Body of pancreas (tissue), 4 donors: Measurements from ENCODE around the gene RSAD2. TPM values are rescaled to one million over a fixed set of nuclear protein-coding genes. Genes with fewer than 3 reads are reported as not detected.

Source experiments
- ATAC-seq: fragments of 150-250 bp; one replicate; pipeline ENCODE4 v1.9.1; 2016
- DNase-seq, 4 donors: peaks; one replicate each; pipeline ENCODE4 v3.0.0-alpha.2; 2019
- H3K27ac ChIP-seq, 4 donors: fragments of 200-600 bp; sonication (generic); 1 replicate in 3 of 4; 2 replicates in 1 of 4; pipeline versions ENCODE4 v1.5.1 to v1.6.1; 2016 to 2019; ENCODE audit warnings: mild to moderate bottlenecking in 1 of 4, mixed read lengths in 1 of 4, moderate library complexity in 1 of 4
- H3K27me3 ChIP-seq, 2 donors: fragments of 200-600 bp; sonication (generic); one replicate each; pipeline ENCODE4 v1.6.0; 2016; ENCODE audit warnings: mild to moderate bottlenecking in 1 of 2
- H3K36me3 ChIP-seq, 2 donors: fragments of 200-600 bp; sonication (generic); replicated peaks in 1 of 2; 2 replicates each; pipeline ENCODE4 v1.5.1; 2016; ENCODE audit warnings: low read depth in 2 of 2; ENCODE audit not compliant: insufficient read depth in 1 of 2
- H3K4me1 ChIP-seq: fragments of 200-600 bp; sonication (generic); one replicate; pipeline ENCODE4 v1.6.0; 2016
- H3K4me3 ChIP-seq, 2 donors: fragments of 200-600 bp; sonication (generic); 1 replicate in 1 of 2; 2 replicates in 1 of 2; pipeline ENCODE4 v1.5.1; 2016 to 2019
- H3K9me3 ChIP-seq, 3 donors: fragments of 200-600 bp; sonication (generic); 1 replicate in 2 of 3; 2 replicates in 1 of 3; pipeline ENCODE4 v1.5.1; 2016
- POLR2A ChIP-seq, 3 donors: fragments of 450-650 bp; IDR thresholded peaks; one replicate each; pipeline ENCODE4 v1.6.1; 2016; ENCODE audit warnings: antibody characterized with exemption in 3 of 3, mild to moderate bottlenecking in 2 of 3
- WGBS, 2 donors: methylation state at CpG; one replicate each; pipeline ENCODE4 v1.1.5; 2017; 5-methylcytosine and 5-hydroxymethylcytosine counted together
- intact Hi-C: fragments of 100-400 bp; cut with DNase I; formaldehyde crosslinking; loops from one replicate; pipeline ENCODE4 v1.15.1; 2023
- total RNA-seq, 2 donors: library from RNA; depleted of rRNA; stranded (reverse); fragments of >200 nt; gene quantifications; one replicate each; pipeline ENCODE4 v1.1.0, GENCODE V29; 2016
- TF ChIP-seq, protein P1 (sequence below), 7 experiments: fragments of 450-650 bp in 4 of 7; fragments of 200-600 bp in 3 of 7; sonication (generic) in 3 of 7; IDR thresholded peaks; one replicate each; pipeline ENCODE4 v1.5.1; 2016 to 2019; ENCODE audit warnings: antibody characterized with exemption in 7 of 7

The RSAD2 gene, protein sequence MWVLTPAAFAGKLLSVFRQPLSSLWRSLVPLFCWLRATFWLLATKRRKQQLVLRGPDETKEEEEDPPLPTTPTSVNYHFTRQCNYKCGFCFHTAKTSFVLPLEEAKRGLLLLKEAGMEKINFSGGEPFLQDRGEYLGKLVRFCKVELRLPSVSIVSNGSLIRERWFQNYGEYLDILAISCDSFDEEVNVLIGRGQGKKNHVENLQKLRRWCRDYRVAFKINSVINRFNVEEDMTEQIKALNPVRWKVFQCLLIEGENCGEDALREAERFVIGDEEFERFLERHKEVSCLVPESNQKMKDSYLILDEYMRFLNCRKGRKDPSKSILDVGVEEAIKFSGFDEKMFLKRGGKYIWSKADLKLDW
- 1 to 10 TPM in 1 of 2 donors, under 1 TPM in 1; under 0.01 to 1.0 TPM for total RNA-seq

DNA sequence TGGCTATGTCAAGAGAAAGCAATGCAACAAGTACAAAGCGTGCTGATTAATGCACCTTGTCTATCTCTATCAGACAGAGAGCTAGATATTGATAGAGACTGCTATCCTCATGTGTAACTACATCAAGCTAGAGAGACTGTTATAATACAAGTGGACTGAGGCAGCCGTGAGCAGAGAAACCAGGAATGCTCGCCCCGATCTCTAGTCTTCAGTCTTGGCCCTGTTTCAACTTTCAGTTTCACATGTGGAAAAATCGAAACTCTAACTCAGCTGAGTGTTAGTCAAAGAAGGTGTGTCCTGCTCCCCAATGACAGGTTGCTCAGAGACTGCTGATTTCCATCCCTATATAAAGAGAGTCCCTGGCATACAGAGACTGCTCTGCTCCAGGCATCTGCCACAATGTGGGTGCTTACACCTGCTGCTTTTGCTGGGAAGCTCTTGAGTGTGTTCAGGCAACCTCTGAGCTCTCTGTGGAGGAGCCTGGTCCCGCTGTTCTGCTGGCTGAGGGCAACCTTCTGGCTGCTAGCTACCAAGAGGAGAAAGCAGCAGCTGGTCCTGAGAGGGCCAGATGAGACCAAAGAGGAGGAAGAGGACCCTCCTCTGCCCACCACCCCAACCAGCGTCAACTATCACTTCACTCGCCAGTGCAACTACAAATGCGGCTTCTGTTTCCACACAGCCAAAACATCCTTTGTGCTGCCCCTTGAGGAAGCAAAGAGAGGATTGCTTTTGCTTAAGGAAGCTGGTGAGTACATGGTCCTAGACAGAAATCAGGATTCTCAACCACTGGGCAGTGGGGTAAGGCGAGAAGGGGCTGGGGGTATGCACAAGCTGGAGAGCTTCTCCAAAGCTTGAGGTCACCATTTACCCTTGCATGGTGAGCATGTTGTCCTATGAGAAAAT is at the start of gene RSAD2:
TSS of gene RSAD2 (plus strand) at position 376 of the 903 bp plus-strand sequence. CDS start at position 400, 24 bp downstream.
- peaks cover 8% of the 10 kb centered on the region for H3K4me1 ChIP-seq
- no peaks in the 10 kb centered on the region for H3K27me3 ChIP-seq
- peak within 1 kb of the TSS; percentile 23 to 41 for H3K4me3 ChIP-seq
- TF ChIP-seq, protein P1, sequence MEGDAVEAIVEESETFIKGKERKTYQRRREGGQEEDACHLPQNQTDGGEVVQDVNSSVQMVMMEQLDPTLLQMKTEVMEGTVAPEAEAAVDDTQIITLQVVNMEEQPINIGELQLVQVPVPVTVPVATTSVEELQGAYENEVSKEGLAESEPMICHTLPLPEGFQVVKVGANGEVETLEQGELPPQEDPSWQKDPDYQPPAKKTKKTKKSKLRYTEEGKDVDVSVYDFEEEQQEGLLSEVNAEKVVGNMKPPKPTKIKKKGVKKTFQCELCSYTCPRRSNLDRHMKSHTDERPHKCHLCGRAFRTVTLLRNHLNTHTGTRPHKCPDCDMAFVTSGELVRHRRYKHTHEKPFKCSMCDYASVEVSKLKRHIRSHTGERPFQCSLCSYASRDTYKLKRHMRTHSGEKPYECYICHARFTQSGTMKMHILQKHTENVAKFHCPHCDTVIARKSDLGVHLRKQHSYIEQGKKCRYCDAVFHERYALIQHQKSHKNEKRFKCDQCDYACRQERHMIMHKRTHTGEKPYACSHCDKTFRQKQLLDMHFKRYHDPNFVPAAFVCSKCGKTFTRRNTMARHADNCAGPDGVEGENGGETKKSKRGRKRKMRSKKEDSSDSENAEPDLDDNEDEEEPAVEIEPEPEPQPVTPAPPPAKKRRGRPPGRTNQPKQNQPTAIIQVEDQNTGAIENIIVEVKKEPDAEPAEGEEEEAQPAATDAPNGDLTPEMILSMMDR (IDR thresholded peaks at IDR 0.05) = no peak
- TF ChIP-seq POLR2A (IDR thresholded peaks at IDR 0.05) = peak in 1 of 3 donors; percentile 31
- intact Hi-C loops = no loop called here
- no peaks in the 10 kb centered on the region for H3K9me3 ChIP-seq
- peak within 1 kb of the TSS; percentile 37 to 89 (median 70) for H3K27ac ChIP-seq
- DNase-seq (peak; percentile 40 to 68 (median 58)), ATAC-seq (peak; percentile 95)
- 10 to 13% methylated on average over 9 to 10 of the region's 10 CpGs for WGBS, 2 donors
- no peaks in the 10 kb centered on the region for H3K36me3 ChIP-seq

DNA sequence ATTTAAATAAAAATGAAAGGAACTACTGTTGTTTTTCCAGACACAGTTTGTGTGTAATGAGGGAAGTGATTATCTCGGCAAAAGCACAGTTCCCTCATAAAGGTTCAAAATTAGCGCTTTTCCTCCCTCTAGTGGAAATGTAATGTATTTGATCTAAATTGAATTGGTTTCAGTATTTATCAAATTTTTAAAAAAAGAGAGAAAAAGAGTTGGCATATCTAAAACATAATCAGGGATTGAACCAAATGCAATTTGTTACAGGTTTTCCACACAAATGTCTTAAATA is 49.3 kb upstream of the RSAD2 start:
- WGBS, 2 donors = 7 to 16% methylated on average over 2 of the region's 2 CpGs
- Histone ChIP-seq H3K36me3 (no peaks in the 10 kb centered on the region), H3K9me3 (no peaks in the 10 kb centered on the region), H3K4me1 (peaks cover 3% of the 10 kb centered on the region), H3K4me3 (no peak overlapping the region), H3K27ac (no peak overlapping the region), H3K27me3 (no peaks in the 10 kb centered on the region)
- intact Hi-C loops = no loop called here
- ATAC-seq = no peak
- TF ChIP-seq, protein P1 (IDR thresholded peaks at IDR 0.05) = peak in 4 of 7 experiments; percentile 31 to 43 (median 34)
- TF ChIP-seq POLR2A (IDR thresholded peaks at IDR 0.05) = no peak
- no peak for DNase-seq

DNA sequence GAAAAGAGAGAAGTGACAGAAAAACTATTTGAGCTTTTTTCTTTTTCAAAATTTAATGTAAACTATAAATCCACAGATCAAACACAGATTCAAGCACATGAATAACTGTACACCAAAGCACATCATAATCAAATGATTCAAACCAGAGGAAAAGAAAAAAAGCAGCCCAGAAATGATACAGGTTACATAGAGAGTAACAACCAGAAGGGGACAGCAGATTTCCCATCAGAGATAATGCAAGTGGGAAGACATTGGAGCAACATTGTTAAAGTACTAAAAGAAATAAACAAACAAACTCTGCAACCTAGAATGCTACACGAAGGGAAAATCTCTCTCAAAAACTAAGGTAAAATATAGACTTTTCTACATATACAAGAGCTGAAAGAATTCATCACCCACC is 46.3 kb upstream of the RSAD2 start:
- DNase-seq = no peak
- Histone ChIP-seq H3K36me3 (no peaks in the 10 kb centered on the region), H3K4me1 (peaks cover 3% of the 10 kb centered on the region), H3K27me3 (no peaks in the 10 kb centered on the region), H3K27ac (no peak overlapping the region), H3K4me3 (no peak overlapping the region), H3K9me3 (peaks cover 0 to under 1% (median 0%) of the 10 kb centered on the region in 3 donors)
- no peak for ATAC-seq
- intact Hi-C loops = no loop called here
- WGBS, 2 donors = 12 to 38% methylated on average over 1 of the region's 1 CpG
- TF ChIP-seq, protein P1 (IDR thresholded peaks at IDR 0.05) = no peak
- no peak for TF ChIP-seq POLR2A (IDR thresholded peaks at IDR 0.05)

DNA sequence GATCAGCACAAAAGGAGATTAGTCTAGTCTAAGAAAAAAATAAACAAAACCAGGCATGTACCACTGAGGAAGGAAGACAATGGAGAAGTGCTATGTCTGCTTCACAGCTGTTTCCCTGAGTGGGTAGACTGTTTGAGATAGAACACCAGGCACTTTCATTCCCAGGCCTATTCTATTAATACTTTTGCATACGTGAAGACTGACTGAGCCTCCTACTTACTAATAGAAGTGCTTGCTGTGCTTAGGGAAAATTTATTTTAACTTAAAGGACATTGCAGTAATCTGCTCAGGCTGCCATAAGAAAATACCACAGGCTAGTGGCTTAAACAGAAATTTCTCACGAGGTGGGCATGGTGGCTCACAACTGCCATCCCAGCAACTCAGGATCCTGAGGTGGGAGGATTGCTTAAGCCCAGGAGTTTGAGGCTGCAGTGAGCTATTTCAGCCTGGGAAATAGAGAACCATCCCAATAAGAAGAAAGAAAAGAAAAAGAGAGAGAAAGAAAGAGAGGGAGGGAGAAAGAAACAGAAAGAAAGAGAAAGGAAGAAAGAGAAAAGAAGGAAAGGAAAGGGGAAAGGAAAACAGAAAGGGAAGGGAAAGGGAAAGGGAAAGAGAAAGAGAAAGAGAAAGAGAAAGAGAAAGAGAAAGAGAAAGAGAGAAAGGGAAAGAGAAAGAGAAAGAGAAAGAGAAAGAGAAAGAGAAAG is 44.8 kb upstream of the RSAD2 start:
- H3K27ac ChIP-seq = no peak overlapping the region
- WGBS, 2 donors = 67 to 74% methylated on average over 2 of the region's 2 CpGs
- no peak for ATAC-seq

More for the DNA sequence above, 44.8 kb upstream of the RSAD2 start:
- Histone ChIP-seq H3K4me1 (peaks cover 3% of the 10 kb centered on the region), H3K27me3 (no peaks in the 10 kb centered on the region), H3K9me3 (peaks cover 0 to 6% (median 0%) of the 10 kb centered on the region in 3 donors), H3K4me3 (no peak overlapping the region), H3K36me3 (no peaks in the 10 kb centered on the region)
- intact Hi-C loops = no loop called here
- DNase-seq = no peak
- no peak for TF ChIP-seq POLR2A (IDR thresholded peaks at IDR 0.05)
- TF ChIP-seq, protein P1 (IDR thresholded peaks at IDR 0.05) = no peak
